Measurements from ENCODE around the gene CRK.
"Not testable (repeated sequence)": the region's sequence is repeated elsewhere in the genome, so short reads cannot be mapped to it uniquely, and the experiment has no call there.

The CRK gene

GRCh38 chr17:1467258-1467657 is 11.2 kb upstream of the CRK start:
- DNase-seq (ENCODE audit: insufficient read length, low spot score) = no peak
- FAIRE-seq = no peak
- no peak for TF ChIP-seq POLR2A (IDR thresholded peaks at IDR 0.05; ENCODE audit: low read depth, low read length)

GRCh38 chr17:1464186-1464585 is 8.2 kb upstream of the CRK start:
- TF ChIP-seq POLR2A (IDR thresholded peaks at IDR 0.05; ENCODE audit: low read depth, low read length) = no peak
- DNase-seq (ENCODE audit: insufficient read length, low spot score) = no peak
- no peak for FAIRE-seq

- DNase-seq (ENCODE audit: insufficient read length, low spot score) = no peak
- FAIRE-seq = no peak
- no peak for TF ChIP-seq POLR2A (IDR thresholded peaks at IDR 0.05; ENCODE audit: low read depth, low read length)
These were observed 6.4 kb upstream of the CRK start for GRCh38 chr17:1462164-1463112.

- FAIRE-seq = no peak
- TF ChIP-seq POLR2A (IDR thresholded peaks at IDR 0.05; ENCODE audit: low read depth, low read length) = no peak
- DNase-seq (ENCODE audit: insufficient read length, low spot score) = no peak
These were observed 5.3 kb upstream of the CRK start for GRCh38 chr17:1461198-1461944.

DNA sequence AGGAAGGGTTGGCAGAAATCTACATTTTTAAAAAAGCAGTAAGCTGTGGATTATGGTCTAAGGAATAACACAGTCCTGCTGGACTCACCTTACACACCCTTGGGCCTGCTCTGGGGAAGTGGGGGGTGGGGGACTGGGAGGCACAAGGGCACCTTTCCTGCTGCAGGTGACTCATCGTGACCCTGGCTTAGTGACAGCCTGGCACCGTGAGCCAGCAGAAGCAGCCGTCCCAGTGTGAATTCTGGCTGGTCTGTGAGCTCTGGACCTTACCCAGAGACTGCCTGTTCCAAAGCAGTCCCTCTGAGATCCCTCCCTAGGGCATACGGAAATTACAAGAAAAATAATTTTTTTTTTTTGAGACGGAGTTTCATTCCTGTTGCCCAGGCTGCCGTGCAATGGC is 4.2 kb upstream of the CRK start:
- no peak for FAIRE-seq
- TF ChIP-seq POLR2A (IDR thresholded peaks at IDR 0.05; ENCODE audit: low read depth, low read length) = no peak

GRCh38 chr17:1455291-1455796 is 688 bp downstream of the CRK start:
- FAIRE-seq (no peak), DNase-seq (ENCODE audit: insufficient read length, low spot score) (no peak)
- TF ChIP-seq POLR2A (IDR thresholded peaks at IDR 0.05; ENCODE audit: low read depth, low read length) = peak; percentile 6; the same call in 1 of the 2 replicates

More for the DNA sequence above, 4.2 kb upstream of the CRK start:
- DNase-seq (ENCODE audit: insufficient read length, low spot score) = peak; percentile 75

DNA sequence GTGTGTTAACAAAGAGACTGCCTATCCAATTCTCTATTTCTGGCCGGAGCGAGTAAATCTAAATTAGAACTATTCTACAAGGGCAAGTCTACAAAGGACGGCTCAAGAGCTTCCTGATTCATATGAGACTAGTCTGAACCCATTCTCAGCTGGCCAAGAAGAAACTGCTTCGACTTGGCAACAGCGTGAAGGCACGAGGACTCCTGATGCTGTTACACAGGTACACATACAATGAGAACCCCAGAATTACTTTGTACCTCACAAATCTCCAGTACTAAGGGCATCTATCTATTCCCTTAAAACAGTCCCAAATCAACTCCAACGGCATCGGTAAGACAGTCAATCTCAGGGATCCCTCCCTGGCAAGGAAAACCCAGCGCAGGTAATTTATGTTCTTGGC is 1.5 kb downstream of the CRK start:
- FAIRE-seq (no peak), DNase-seq (ENCODE audit: insufficient read length, low spot score) (no peak)
- TF ChIP-seq POLR2A (IDR thresholded peaks at IDR 0.05; ENCODE audit: low read depth, low read length) = no peak

DNA sequence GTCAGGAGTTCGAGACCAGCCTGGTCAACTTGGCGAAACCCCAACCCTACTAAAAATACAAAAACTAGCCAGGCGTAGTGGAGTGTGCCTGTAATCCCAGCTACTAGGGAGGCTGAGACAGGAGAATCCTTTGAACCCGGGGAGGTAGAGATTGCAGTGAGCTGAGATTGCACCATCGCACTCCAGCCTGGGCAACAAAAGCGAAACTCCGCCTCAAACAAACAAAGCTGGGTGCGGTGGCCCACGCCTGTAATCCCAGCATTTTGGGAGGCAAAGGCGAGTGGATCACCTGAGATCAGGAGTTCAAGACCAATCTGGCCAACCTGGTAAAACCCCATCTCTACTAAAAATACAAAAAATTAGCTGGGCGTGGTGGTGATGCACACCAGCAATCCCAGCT is 2.3 kb downstream of the CRK start:
- FAIRE-seq; DNase-seq (ENCODE audit: insufficient read length, low spot score): not testable (repeated sequence)

- DNase-seq (ENCODE audit: insufficient read length, low spot score) = no peak
- FAIRE-seq = no peak
- no peak for TF ChIP-seq POLR2A (IDR thresholded peaks at IDR 0.05; ENCODE audit: low read depth, low read length)
These were observed 3.2 kb downstream of the CRK start for GRCh38 chr17:1452836-1453235.

DNA sequence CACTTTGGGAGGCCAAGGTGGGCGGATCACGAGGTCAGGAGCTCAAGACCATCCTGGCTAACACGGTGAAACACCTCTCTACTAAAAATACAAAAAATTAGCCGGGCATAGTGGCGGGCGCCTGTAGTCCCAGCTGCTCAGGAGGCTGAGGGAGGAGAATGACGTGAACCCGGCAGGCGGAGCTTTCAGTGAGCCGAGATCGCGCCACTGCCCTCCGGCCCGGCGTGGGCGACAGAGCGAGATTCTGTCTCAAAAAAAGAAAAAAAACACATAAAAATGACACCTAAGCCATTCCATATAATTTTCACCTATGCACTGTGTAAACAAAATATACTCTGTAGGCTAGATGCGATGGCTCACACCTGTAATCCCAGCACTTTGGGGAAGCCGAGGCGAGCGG is 5.8 kb downstream of the CRK start:
- not testable (repeated sequence) for FAIRE-seq; DNase-seq (ENCODE audit: insufficient read length, low spot score)

GRCh38 chr17:1449412-1449967 is 6.5 kb downstream of the CRK start:
- TF ChIP-seq POLR2A (IDR thresholded peaks at IDR 0.05; ENCODE audit: low read depth, low read length) = no peak
- FAIRE-seq (no peak), DNase-seq (ENCODE audit: insufficient read length, low spot score) (no peak)

- DNase-seq (ENCODE audit: insufficient read length, low spot score) (no peak), FAIRE-seq (no peak)
- TF ChIP-seq POLR2A (IDR thresholded peaks at IDR 0.05; ENCODE audit: low read depth, low read length) = no peak
These were observed 9.0 kb downstream of the CRK start for GRCh38 chr17:1447052-1447451.

DNA sequence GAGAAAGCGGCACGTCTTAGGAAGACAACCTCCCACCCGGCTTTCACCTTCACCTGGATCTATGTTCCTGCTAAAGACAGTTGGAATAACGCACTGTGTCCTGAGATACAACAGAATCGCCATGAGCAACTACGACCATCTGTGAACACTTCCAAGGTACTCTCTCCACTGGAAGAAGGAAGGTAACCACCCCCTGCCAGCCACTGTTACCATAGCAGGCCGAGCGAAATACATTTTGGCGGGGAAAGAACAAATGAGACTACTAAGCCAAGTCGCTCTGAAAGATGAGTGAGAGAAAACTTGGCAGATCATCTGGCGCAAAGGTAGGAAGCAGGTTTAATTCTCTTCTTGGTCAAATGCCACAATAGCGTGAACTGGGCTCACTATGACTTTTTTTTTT is 9.8 kb downstream of the CRK start:
- no peak for FAIRE-seq
- no peak for TF ChIP-seq POLR2A (IDR thresholded peaks at IDR 0.05; ENCODE audit: low read depth, low read length)
- DNase-seq (ENCODE audit: insufficient read length, low spot score) = no peak

- FAIRE-seq = not testable (repeated sequence)
These were observed 10.3 kb downstream of the CRK start for GRCh38 chr17:1445695-1446094.

DNA sequence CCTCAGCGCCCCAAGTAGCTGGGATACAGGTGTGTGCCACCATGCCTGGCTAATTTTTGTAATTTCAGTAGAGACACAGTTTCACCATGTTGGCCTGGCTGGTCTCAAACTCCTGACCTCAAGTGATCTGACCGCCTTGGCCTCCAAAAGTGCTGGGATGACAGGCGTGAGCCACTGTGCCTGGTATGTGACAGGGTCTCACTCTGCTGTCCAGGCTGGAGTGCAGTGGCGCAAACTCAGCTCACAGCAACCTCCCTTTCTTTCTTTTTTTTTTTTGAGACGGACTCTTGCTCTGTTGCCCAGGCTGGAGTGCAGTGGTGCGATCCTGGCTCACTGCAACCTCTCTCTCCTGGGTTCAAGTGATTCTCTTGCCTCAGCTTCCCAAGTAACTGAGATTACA is 13.3 kb downstream of the CRK start:
- FAIRE-seq; DNase-seq (ENCODE audit: insufficient read length, low spot score): not testable (repeated sequence)

More at GRCh38 chr17:1445695-1446094, 10.3 kb downstream of the CRK start:
- not testable (repeated sequence) for DNase-seq (ENCODE audit: insufficient read length, low spot score)
